Loucy (cell line): ENCODE measurements around the gene C1orf35.

ENCODE experiments used
- H2AFZ ChIP-seq: fragments of 200-600 bp; sonication (generic); 2 replicates; pipeline ENCODE4 v1.6.0; 2016; ENCODE audit warnings: antibody characterized with exemption, mild to moderate bottlenecking, low read length, moderate library complexity
- H3F3A ChIP-seq: fragments of 200-600 bp; 2 replicates; pipeline ENCODE4 v1.6.0; 2016; ENCODE audit warnings: antibody characterized with exemption, low read depth, mild to moderate bottlenecking
- H3K27me3 ChIP-seq: fragments of 200-600 bp; sonication (generic); 2 replicates; pipeline ENCODE4 v1.6.1; 2014; ENCODE audit warnings: low read length, mild to moderate bottlenecking; ENCODE audit not compliant: insufficient read depth, poor library complexity, severe bottlenecking
- H3K36me3 ChIP-seq: fragments of 200-600 bp; sonication (generic); 2 replicates; pipeline ENCODE4 v1.6.1; 2016; ENCODE audit warnings: low read length; ENCODE audit not compliant: insufficient read depth
- H3K4me1 ChIP-seq: fragments of 200-600 bp; sonication (generic); 2 replicates; pipeline ENCODE4 v1.5.1; 2014; ENCODE audit warnings: low read length, mild to moderate bottlenecking; ENCODE audit not compliant: insufficient read depth, poor library complexity, severe bottlenecking
- H3K4me2 ChIP-seq: fragments of 200-600 bp; sonication (generic); 2 replicates; pipeline ENCODE4 v1.6.0; 2014; ENCODE audit warnings: antibody characterized with exemption, low read length, low read depth, mild to moderate bottlenecking; ENCODE audit not compliant: poor library complexity, severe bottlenecking
- H3K4me3 ChIP-seq: fragments of 200-600 bp; sonication (generic); 2 replicates; pipeline ENCODE4 v1.5.1; 2014; ENCODE audit warnings: low read length, mild to moderate bottlenecking, mixed read lengths; ENCODE audit not compliant: poor library complexity, severe bottlenecking
- H3K79me2 ChIP-seq: fragments of 200-600 bp; sonication (generic); 2 replicates; pipeline ENCODE4 v1.6.1; 2014; ENCODE audit warnings: low read length; ENCODE audit not compliant: insufficient read depth
- H3K9ac ChIP-seq: fragments of 200-600 bp; sonication (generic); 2 replicates; pipeline ENCODE4 v1.6.0; 2014; ENCODE audit warnings: mild to moderate bottlenecking, low read depth, low read length, moderate library complexity; ENCODE audit not compliant: poor library complexity, severe bottlenecking
- H3K9me2 ChIP-seq: fragments of 200-600 bp; sonication (generic); replicated peaks from 2 replicates; pipeline ENCODE4 v1.6.1; 2016; ENCODE audit warnings: low read depth, low read length, mixed read lengths
- H3K9me3 ChIP-seq: fragments of 200-600 bp; sonication (generic); 2 replicates; pipeline ENCODE4 v1.6.1; 2014; ENCODE audit warnings: mild to moderate bottlenecking, antibody characterized with exemption, low read length, low read depth; ENCODE audit not compliant: insufficient read depth
- H4K20me1 ChIP-seq: fragments of 200-600 bp; sonication (generic); 2 replicates; pipeline ENCODE4 v1.6.0; 2014; ENCODE audit warnings: antibody characterized with exemption, low read length, mild to moderate bottlenecking; ENCODE audit not compliant: insufficient read depth, poor library complexity, severe bottlenecking
- CTCF ChIP-seq: fragments of 200-600 bp; sonication (generic); conservative IDR thresholded peaks from 2 replicates; pipeline ENCODE4 v1.5.1; 2014; ENCODE audit warnings: mild to moderate bottlenecking, antibody characterized with exemption, low read length
- EZH2phosphoT487 ChIP-seq: fragments of 200-600 bp; IDR thresholded peaks from 2 replicates; pipeline ENCODE4 v1.6.1; 2018; ENCODE audit warnings: antibody characterized with exemption, mild to moderate bottlenecking, moderate library complexity, borderline replicate concordance

Gene C1orf35

GRCh38 chr1:228108055-228108690 is 5.0 kb upstream of the C1orf35 start:
- Histone ChIP-seq H3K4me2 (peak overlapping the region; percentile 86), H3F3A (no peaks in the 10 kb centered on the region), H3K79me2 (peaks cover 39% of the 10 kb centered on the region), H3K4me1 (peaks cover 23% of the 10 kb centered on the region), H3K27me3 (no peaks in the 10 kb centered on the region), H3K36me3 (no peaks in the 10 kb centered on the region; the same call in 1 of the 2 replicates), H3K9ac (peak overlapping the region; percentile 90), H3K9me3 (no peaks in the 10 kb centered on the region), H3K4me3 (peak overlapping the region; percentile 94), H2AFZ (no peak overlapping the region), H3K9me2 (no peaks in the 10 kb centered on the region), H4K20me1 (peaks cover 4% of the 10 kb centered on the region)
- TF ChIP-seq CTCF (no peak), EZH2phosphoT487 (no peak)

- no peak overlapping the region for H2AFZ ChIP-seq
- peaks cover 4% of the 10 kb centered on the region for H4K20me1 ChIP-seq
- H3K9ac ChIP-seq: peak overlapping the region; percentile 90
- H3K9me3 ChIP-seq: no peaks in the 10 kb centered on the region
- peak overlapping the region; percentile 86 for H3K4me2 ChIP-seq
- H3K4me1 ChIP-seq: peaks cover 23% of the 10 kb centered on the region
- H3K4me3 ChIP-seq: no peak overlapping the region
- H3K9me2 ChIP-seq: no peaks in the 10 kb centered on the region
- H3K79me2 ChIP-seq: peaks cover 44% of the 10 kb centered on the region
- no peak for TF ChIP-seq EZH2phosphoT487
- no peak for TF ChIP-seq CTCF
- H3K36me3 ChIP-seq: no peaks in the 10 kb centered on the region; the same call in 1 of the 2 replicates
- no peaks in the 10 kb centered on the region for H3F3A ChIP-seq
- H3K27me3 ChIP-seq: no peaks in the 10 kb centered on the region
These were observed 4.5 kb upstream of the C1orf35 start for GRCh38 chr1:228107636-228108035.

- H3K9me2 ChIP-seq: no peaks in the 10 kb centered on the region
- H4K20me1 ChIP-seq: peaks cover 12% of the 10 kb centered on the region
- H3K9ac ChIP-seq: no peak overlapping the region
- no peak overlapping the region for H3K4me3 ChIP-seq
- H3K27me3 ChIP-seq: no peaks in the 10 kb centered on the region
- H3F3A ChIP-seq: no peaks in the 10 kb centered on the region
- H3K4me2 ChIP-seq: no peak overlapping the region
- H3K9me3 ChIP-seq: no peaks in the 10 kb centered on the region
- H2AFZ ChIP-seq: no peak overlapping the region
- peaks cover 23% of the 10 kb centered on the region for H3K4me1 ChIP-seq
- TF ChIP-seq CTCF (no peak), EZH2phosphoT487 (no peak)
- peaks cover 52% of the 10 kb centered on the region for H3K79me2 ChIP-seq
- no peaks in the 10 kb centered on the region; the same call in 1 of the 2 replicates for H3K36me3 ChIP-seq
These were observed 3.6 kb upstream of the C1orf35 start for GRCh38 chr1:228106800-228107054.
